Gastroesophageal sphincter (tissue), 3 donors: Measurements from ENCODE around the gene PHKG2.

ENCODE experiments used
- EP300 ChIP-seq: sonication (generic); formaldehyde crosslinking; IDR thresholded peaks from one replicate; pipeline ENCODE4 v1.6.1; 2017; ENCODE audit warnings: antibody characterized with exemption, mild to moderate bottlenecking
- POLR2A ChIP-seq, 2 donors: fragments of 450-650 bp; IDR thresholded peaks; one replicate each; pipeline ENCODE4 v1.6.1; 2017; ENCODE audit warnings: antibody characterized with exemption in 2 of 2, mild to moderate bottlenecking in 2 of 2, moderate library complexity in 1 of 2
- TF ChIP-seq, protein P1 (sequence below), 4 experiments: fragments of 200-600 bp in 2 of 4; fragments of 450-650 bp in 2 of 4; sonication (generic) in 1 of 4; IDR thresholded peaks; one replicate each; pipeline ENCODE4 v1.5.1; 2017 to 2019; ENCODE audit warnings: antibody characterized with exemption in 4 of 4, mild to moderate bottlenecking in 2 of 4, moderate library complexity in 2 of 4

DNA sequence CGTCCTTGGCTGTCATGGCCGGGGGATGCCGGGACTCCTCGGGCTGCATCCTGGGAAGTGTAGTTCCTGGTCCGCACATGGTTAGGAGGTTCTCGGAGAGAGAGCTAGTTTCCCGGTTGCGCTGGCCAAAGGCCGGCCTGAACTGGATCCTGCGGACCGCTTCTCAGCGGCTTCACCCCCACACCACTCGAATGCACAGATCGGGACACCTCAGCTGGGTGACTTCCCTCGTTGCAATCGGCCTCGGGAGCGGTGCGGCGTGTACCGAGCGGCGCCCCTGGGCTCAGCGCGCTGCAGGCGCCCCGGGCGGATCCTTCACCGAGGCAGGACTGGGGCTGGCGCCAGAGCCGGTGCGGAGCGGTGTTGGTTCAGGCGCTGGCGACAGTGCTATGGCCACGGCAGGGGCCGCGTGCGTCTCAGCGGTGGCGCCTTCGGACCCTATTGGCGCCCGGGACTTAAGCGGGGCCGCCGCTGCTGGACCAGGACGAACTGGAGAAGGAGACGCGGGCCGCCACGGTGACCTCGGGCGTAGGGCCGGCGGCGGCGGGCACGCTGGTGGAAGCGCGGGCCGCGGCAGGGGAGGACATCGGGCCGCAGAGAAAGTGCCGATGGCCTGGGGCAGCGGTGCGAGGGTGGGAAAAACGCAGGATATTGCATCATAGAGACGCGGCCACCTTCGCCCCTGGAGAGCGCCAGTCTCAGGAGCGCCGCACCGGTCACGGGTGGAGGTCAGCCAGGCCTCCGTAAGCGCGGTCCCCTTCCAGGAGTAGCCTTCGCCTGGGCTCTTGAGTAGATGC, 27.4 kb downstream of the PHKG2 start:
- TF ChIP-seq POLR2A (IDR thresholded peaks at IDR 0.05) (peak; percentile 29 to 38), EP300 (no peak)
- TF ChIP-seq, protein P1, sequence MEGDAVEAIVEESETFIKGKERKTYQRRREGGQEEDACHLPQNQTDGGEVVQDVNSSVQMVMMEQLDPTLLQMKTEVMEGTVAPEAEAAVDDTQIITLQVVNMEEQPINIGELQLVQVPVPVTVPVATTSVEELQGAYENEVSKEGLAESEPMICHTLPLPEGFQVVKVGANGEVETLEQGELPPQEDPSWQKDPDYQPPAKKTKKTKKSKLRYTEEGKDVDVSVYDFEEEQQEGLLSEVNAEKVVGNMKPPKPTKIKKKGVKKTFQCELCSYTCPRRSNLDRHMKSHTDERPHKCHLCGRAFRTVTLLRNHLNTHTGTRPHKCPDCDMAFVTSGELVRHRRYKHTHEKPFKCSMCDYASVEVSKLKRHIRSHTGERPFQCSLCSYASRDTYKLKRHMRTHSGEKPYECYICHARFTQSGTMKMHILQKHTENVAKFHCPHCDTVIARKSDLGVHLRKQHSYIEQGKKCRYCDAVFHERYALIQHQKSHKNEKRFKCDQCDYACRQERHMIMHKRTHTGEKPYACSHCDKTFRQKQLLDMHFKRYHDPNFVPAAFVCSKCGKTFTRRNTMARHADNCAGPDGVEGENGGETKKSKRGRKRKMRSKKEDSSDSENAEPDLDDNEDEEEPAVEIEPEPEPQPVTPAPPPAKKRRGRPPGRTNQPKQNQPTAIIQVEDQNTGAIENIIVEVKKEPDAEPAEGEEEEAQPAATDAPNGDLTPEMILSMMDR (IDR thresholded peaks at IDR 0.05) = no peak
